ENCODE data around the gene SDCBP2.

The SDCBP2 gene

DNA sequence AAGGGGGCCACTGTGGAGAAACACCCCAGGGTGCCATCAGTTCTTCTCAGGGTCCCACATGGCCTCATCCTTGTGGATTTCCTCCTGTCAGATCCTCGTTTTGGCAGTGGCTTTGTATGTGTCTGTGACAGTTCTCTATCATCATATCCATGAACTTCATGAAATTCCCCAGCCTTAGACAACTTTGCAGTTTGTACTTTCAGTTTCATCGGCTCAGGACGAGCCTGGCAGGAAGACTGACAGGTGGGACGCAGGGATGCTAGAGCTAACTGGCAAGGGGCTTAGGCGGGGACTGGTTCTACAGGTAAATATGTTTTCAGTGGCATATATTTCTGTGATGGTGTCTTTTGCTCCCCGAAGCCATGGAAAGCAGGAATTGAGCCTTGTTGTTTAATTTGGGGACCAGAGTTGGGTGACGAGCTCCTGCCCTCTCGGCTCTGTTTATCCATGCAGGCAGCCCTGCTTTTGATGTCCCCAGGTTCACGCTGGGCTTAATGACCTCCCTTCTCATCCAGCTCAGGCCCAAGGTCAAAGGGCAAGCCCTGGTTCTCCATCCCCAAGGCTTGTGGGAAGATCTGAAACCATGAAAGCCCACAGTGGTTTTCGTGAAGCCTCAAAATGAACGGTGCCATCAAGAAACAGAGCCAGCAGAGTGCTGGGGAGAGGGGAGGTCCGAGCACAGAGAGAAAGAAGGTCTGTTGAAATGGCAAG, 11.2 kb downstream of the SDCBP2 start:
- Histone ChIP-seq H2AFZ (ENCODE audit: low read depth) (peak overlapping the region; percentile 30; the same call in 1 of the 2 replicates), H3K4me1 (ENCODE audit: low read depth, poor library complexity, severe bottlenecking) (peaks cover 21% of the 10 kb centered on the region), H4K20me1 (ENCODE audit: insufficient read depth) (no peaks in the 10 kb centered on the region), H3K79me2 (ENCODE audit: insufficient read depth, low read depth) (no peaks in the 10 kb centered on the region), H3K4me2 (peak overlapping the region; percentile 73), H3K9ac (no peak overlapping the region), H3K36me3 (ENCODE audit: insufficient read depth) (no peaks in the 10 kb centered on the region), H3K27me3 (ENCODE audit: insufficient read depth, low read depth) (no peaks in the 10 kb centered on the region), H3K27ac (no peak overlapping the region), H3K4me3 (IDR thresholded peaks at IDR 0.05; ENCODE audit: insufficient read depth, low read depth, low read length) (no peak overlapping the region)
- TF ChIP-seq, protein P1, sequence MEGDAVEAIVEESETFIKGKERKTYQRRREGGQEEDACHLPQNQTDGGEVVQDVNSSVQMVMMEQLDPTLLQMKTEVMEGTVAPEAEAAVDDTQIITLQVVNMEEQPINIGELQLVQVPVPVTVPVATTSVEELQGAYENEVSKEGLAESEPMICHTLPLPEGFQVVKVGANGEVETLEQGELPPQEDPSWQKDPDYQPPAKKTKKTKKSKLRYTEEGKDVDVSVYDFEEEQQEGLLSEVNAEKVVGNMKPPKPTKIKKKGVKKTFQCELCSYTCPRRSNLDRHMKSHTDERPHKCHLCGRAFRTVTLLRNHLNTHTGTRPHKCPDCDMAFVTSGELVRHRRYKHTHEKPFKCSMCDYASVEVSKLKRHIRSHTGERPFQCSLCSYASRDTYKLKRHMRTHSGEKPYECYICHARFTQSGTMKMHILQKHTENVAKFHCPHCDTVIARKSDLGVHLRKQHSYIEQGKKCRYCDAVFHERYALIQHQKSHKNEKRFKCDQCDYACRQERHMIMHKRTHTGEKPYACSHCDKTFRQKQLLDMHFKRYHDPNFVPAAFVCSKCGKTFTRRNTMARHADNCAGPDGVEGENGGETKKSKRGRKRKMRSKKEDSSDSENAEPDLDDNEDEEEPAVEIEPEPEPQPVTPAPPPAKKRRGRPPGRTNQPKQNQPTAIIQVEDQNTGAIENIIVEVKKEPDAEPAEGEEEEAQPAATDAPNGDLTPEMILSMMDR (conservative IDR thresholded peaks at IDR 0.05; ENCODE audit: low read depth, low read length): no peak

DNA sequence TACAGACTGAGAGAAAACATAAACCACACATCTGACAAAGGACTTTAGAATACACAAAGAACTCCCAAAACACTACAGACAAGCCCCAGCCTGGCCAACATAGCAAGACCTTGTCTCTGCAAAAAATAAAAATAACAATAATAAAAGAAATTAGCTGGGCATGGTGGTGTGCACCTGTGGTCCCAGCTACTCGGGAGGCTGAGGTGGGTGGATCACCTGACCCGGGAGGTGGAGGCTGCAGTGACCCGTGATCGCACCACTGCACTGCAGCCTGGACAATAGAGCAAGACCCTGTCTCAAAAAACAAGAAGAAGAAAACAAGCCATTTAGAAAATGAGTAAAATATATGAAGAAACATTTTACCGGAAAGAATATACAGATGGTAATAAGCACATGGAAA, 13.1 kb downstream of the SDCBP2 start:
- TF ChIP-seq, protein P1 (conservative IDR thresholded peaks at IDR 0.05; ENCODE audit: low read depth, low read length): no peak
- Histone ChIP-seq H3K27me3 (ENCODE audit: insufficient read depth, low read depth) (no peaks in the 10 kb centered on the region), H3K4me1 (ENCODE audit: low read depth, poor library complexity, severe bottlenecking) (peaks cover 21% of the 10 kb centered on the region)

DNA sequence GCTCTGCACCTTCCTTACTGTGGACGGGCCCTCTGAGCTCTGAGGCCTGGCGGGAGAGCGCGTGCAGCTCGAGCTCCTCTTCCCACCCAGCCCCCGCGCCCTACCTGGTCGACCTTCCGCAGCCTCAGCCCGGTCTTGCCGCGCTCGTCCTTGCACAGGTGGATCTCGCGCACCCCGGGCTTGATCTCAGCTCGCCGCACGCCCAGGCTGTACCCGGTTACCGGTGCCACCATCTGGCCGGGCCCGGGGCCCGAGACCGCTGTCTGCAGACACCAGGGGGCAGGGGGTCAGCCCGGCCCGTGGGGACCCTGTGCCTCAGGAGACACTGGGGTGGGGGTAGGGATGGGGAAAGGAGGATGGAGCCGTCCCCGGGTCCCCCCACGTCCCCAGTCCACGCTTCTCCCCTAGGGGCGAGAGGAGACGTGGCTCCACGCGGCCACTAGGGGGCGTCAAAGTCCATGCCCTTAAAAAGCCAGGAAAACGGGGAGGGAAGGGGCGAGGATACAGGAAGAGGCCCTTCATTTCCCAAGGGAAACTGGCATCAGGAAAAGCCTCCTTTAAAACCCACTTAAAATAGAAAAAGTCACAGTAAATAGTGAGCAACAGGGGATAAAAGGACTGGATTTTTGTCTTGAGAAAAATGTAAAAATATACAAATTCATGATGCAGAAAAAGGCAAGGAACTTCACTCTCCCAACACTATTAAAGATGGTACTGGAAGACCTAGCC, 15.5 kb downstream of the SDCBP2 start:
- H3K27me3 ChIP-seq (ENCODE audit: insufficient read depth, low read depth): no peaks in the 10 kb centered on the region
- H3K79me2 ChIP-seq (ENCODE audit: insufficient read depth, low read depth): no peaks in the 10 kb centered on the region
- TF ChIP-seq, protein P1 (conservative IDR thresholded peaks at IDR 0.05; ENCODE audit: low read depth, low read length): peak; percentile 89
- H3K4me1 ChIP-seq (ENCODE audit: low read depth, poor library complexity, severe bottlenecking): peaks cover 15% of the 10 kb centered on the region
- no peak overlapping the region for H3K9ac ChIP-seq
- H3K4me3 ChIP-seq (IDR thresholded peaks at IDR 0.05; ENCODE audit: insufficient read depth, low read depth, low read length): no peak overlapping the region
- H2AFZ ChIP-seq (ENCODE audit: low read depth): peak overlapping the region; percentile 11; the same call in 1 of the 2 replicates
- H3K27ac ChIP-seq: no peak overlapping the region
- no peak overlapping the region for H3K4me2 ChIP-seq
- H4K20me1 ChIP-seq (ENCODE audit: insufficient read depth): no peaks in the 10 kb centered on the region
- no peaks in the 10 kb centered on the region for H3K36me3 ChIP-seq (ENCODE audit: insufficient read depth)

More for the DNA sequence above, 13.1 kb downstream of the SDCBP2 start:
- H3K4me2 ChIP-seq: no peak overlapping the region
- no peak overlapping the region for H2AFZ ChIP-seq (ENCODE audit: low read depth)
- no peak overlapping the region for H3K9ac ChIP-seq
- no peaks in the 10 kb centered on the region for H4K20me1 ChIP-seq (ENCODE audit: insufficient read depth)
- no peak overlapping the region for H3K27ac ChIP-seq
- H3K36me3 ChIP-seq (ENCODE audit: insufficient read depth): no peaks in the 10 kb centered on the region
- H3K4me3 ChIP-seq (IDR thresholded peaks at IDR 0.05; ENCODE audit: insufficient read depth, low read depth, low read length): no peak overlapping the region
- no peaks in the 10 kb centered on the region for H3K79me2 ChIP-seq (ENCODE audit: insufficient read depth, low read depth)

DNA sequence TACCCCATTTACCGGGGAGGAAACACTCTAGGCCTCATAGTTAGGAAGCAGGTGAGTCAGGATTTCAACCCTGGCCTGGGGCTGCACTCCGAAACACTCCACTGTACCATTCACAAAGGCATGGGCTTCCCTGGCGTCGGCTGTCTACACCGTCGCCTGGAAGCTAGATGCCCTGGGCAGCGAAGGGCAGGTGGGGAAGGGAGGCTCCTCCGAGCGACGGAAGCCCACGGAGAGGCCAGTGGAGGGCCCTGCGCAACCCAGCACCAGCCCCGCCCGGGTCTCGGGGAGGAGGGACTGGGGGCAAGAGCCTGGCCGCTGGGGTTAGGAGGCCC, 16.1 kb downstream of the SDCBP2 start:
- Histone ChIP-seq H4K20me1 (ENCODE audit: insufficient read depth) (no peaks in the 10 kb centered on the region), H2AFZ (ENCODE audit: low read depth) (no peak overlapping the region), H3K4me1 (ENCODE audit: low read depth, poor library complexity, severe bottlenecking) (peaks cover 10% of the 10 kb centered on the region), H3K27me3 (ENCODE audit: insufficient read depth, low read depth) (no peaks in the 10 kb centered on the region), H3K4me3 (IDR thresholded peaks at IDR 0.05; ENCODE audit: insufficient read depth, low read depth, low read length) (no peak overlapping the region), H3K79me2 (ENCODE audit: insufficient read depth, low read depth) (no peaks in the 10 kb centered on the region), H3K36me3 (ENCODE audit: insufficient read depth) (no peaks in the 10 kb centered on the region), H3K27ac (no peak overlapping the region), H3K9ac (no peak overlapping the region), H3K4me2 (no peak overlapping the region)
- TF ChIP-seq, protein P1 (conservative IDR thresholded peaks at IDR 0.05; ENCODE audit: low read depth, low read length): no peak
